SK-MEL-5 (cell line): ENCODE measurements around the gene FGF3. TPM values are rescaled to one million over a fixed set of nuclear protein-coding genes. Genes with fewer than 3 reads are reported as not detected.

Experiments used
- total RNA-seq: library from RNA; depleted of rRNA; stranded (reverse); fragments of >200 nt; shearing (Covaris generic); gene quantifications from 2 replicates; pipeline ENCODE4 v1.2.3, GENCODE V29; 2014; rRNA removed

Gene FGF3
- total RNA-seq, 1 experiment from 2014 or later = not detected

Other genes starting within 250 kb of the FGF3 start
- 111 and 118 TPM in 2 replicates for gene CCND1, start 178.3 kb downstream of the FGF3 start, total RNA-seq
- gene LTO1, start 144.1 kb downstream of the FGF3 start, total RNA-seq = 39.9 and 46.7 TPM in 2 replicates
- 0.13 TPM in 1 of 2 replicates, not detected in the other for gene FGF19, start 115.4 kb downstream of the FGF3 start, total RNA-seq
- gene FGF4, start 44.1 kb downstream of the FGF3 start, total RNA-seq = not detected in 2 replicates